Measurements from ENCODE around the gene SBF2.

- TF ChIP-seq CTCF (IDR thresholded peaks at IDR 0.05) (no peak), POLR2A (IDR thresholded peaks at IDR 0.05) (no peak)
These were observed 92.7 kb downstream of the SBF2 start for GRCh38 chr11:10201343-10201742.

Data from esophagus squamous epithelium (tissue), 4 donors.